Ovary (tissue), 9 donors: ENCODE data around the gene SKAP2. TPM values are rescaled to one million over a fixed set of nuclear protein-coding genes. Genes with fewer than 3 reads are reported as not detected.

ENCODE experiments used
- DNase-seq, 5 donors: peaks; one replicate each; pipeline ENCODE4 v3.0.0-alpha.2; 2019 to 2020
- H3K27ac ChIP-seq, 2 donors: fragments of 200-600 bp; one replicate each; pipeline versions ENCODE4 v1.5.1 to v1.8.0; 2019 to 2022
- H3K27me3 ChIP-seq: fragments of 200-600 bp; one replicate; pipeline ENCODE4 v1.8.0; 2022
- H3K36me3 ChIP-seq: fragments of 200-600 bp; sonication (generic); one replicate; pipeline ENCODE4 v1.5.1; 2019
- H3K4me1 ChIP-seq: one replicate; pipeline ENCODE4 v1.8.1; 2013; ENCODE audit warnings: mild to moderate bottlenecking, moderate library complexity; ENCODE audit not compliant: insufficient read depth
- H3K4me3 ChIP-seq: fragments of 200-600 bp; sonication (generic); one replicate; pipeline ENCODE4 v1.5.1; 2017
- H3K9me3 ChIP-seq, 2 donors: fragments of 200-600 bp in 1 of 2; sonication (generic) in 1 of 2; one replicate each; pipeline versions ENCODE4 v1.5.1 to v1.8.1; 2013 to 2019; ENCODE audit warnings: mild to moderate bottlenecking in 1 of 2, moderate library complexity in 1 of 2
- CTCF ChIP-seq, 3 donors: fragments of 450-650 bp in 2 of 3; fragments of 200-600 bp in 1 of 3; IDR thresholded peaks; one replicate each; pipeline versions ENCODE4 v1.5.1 to v1.8.0; 2016 to 2022; ENCODE audit warnings: antibody characterized with exemption in 3 of 3, mild to moderate bottlenecking in 1 of 3
- EP300 ChIP-seq: sonication (generic); formaldehyde crosslinking; IDR thresholded peaks from one replicate; pipeline ENCODE4 v1.6.1; 2017; ENCODE audit warnings: antibody characterized with exemption
- POLR2A ChIP-seq: fragments of 450-650 bp; IDR thresholded peaks from one replicate; pipeline ENCODE4 v1.6.1; 2017; ENCODE audit warnings: antibody characterized with exemption, mild to moderate bottlenecking, moderate library complexity
- WGBS, 3 donors: extraction: QIAGEN DNeasy Blood & Tissue Kit in 1 of 3; methylation state at CpG; one replicate each; pipeline versions ENCODE4 v1.1.5 to v1.1.7; 2013 to 2017; 5-methylcytosine and 5-hydroxymethylcytosine counted together
- intact Hi-C, 4 donors: fragments of 100-400 bp; cut with DNase I; formaldehyde crosslinking; loops; one replicate each; pipeline versions ENCODE4 v1.11.0 to v1.15.1; 2022 to 2023
- polyA plus RNA-seq, 2 donors: library from polyadenylated mRNA; stranded (reverse); fragments of 200-250 nt in 1 of 2; fragments of 350-450 nt in 1 of 2; fragmentation: Illumina TruSeq in 1 of 2; extraction: RNeasy Lipid Tissue Mini Kit (QIAGEN cat#74804) in 1 of 2; gene quantifications; one replicate each; pipeline ENCODE4 v1.2.3, GENCODE V29; 2013 to 2014
- total RNA-seq, 7 donors: library from RNA; depleted of rRNA in 2 of 7; stranded (reverse); fragments of >200 nt in 2 of 7; fragmentation: NEBNext Ultra II Directional in 3 of 7; extraction: Animal tissue kit (Norgen Biotek cat#: 25700) in 3 of 7; gene quantifications; one replicate each; pipeline versions ENCODE4 v1.1.0 to v1.2.4, GENCODE V29; 2016 to 2023
- donor health status: DM: no; HTN: no; CAD: no; lungs with moderate emphysema.
- donor health status: DM: no; HTN: no; CAD: no.
- donor health status: Bipolar disorder and iron deficiency.
- donor health status: DM: yes; HTN: yes; CAD: no.
- donor health status: DM: no; HTN: no; CAD: no.
- donor health status: DM: yes; HTN: yes; CAD: no.

The SKAP2 gene
- total and polyA plus RNA-seq, 9 donors: 8.6 to 40.8 (median 20.0) TPM

GRCh38 chr7:26656735-26657134 is 207.7 kb downstream of the SKAP2 start:
- DNase-seq: no peak
- no peaks in the 10 kb centered on the region for H3K27me3 ChIP-seq
- intact Hi-C loops: no loop called here
- H3K4me3 ChIP-seq: no peak overlapping the region
- no peak for TF ChIP-seq POLR2A
- no peak for TF ChIP-seq EP300
- TF ChIP-seq CTCF (IDR thresholded peaks at IDR 0.05): no peak
- no peaks in the 10 kb centered on the region for H3K9me3 ChIP-seq
- H3K27ac ChIP-seq: no peak overlapping the region
- 16 to 20% (median 19%) methylated on average over 4 of the region's 4 CpGs for WGBS, 3 donors
- no peaks in the 10 kb centered on the region for H3K36me3 ChIP-seq
- no peaks in the 10 kb centered on the region for H3K4me1 ChIP-seq

- no peaks in the 10 kb centered on the region for H3K36me3 ChIP-seq
- DNase-seq: no peak
- no peak overlapping the region for H3K4me3 ChIP-seq
- H3K4me1 ChIP-seq: no peaks in the 10 kb centered on the region
- H3K9me3 ChIP-seq: no peaks in the 10 kb centered on the region
- no peak overlapping the region for H3K27ac ChIP-seq
- WGBS, 3 donors: 31 to 45% (median 44%) methylated on average over 2 of the region's 2 CpGs
- intact Hi-C loops: no loop called here
- TF ChIP-seq CTCF (IDR thresholded peaks at IDR 0.05) (no peak), POLR2A (no peak), EP300 (no peak)
- no peaks in the 10 kb centered on the region for H3K27me3 ChIP-seq
These were observed 208.6 kb downstream of the SKAP2 start for GRCh38 chr7:26655781-26656180.

GRCh38 chr7:26653430-26654399 is 210.7 kb downstream of the SKAP2 start:
- no peak overlapping the region for H3K27ac ChIP-seq
- no peaks in the 10 kb centered on the region for H3K4me1 ChIP-seq
- WGBS, 3 donors: 22 to 39% (median 25%) methylated on average over 8 of the region's 8 CpGs
- H3K27me3 ChIP-seq: no peaks in the 10 kb centered on the region
- no peak for DNase-seq
- H3K9me3 ChIP-seq: no peaks in the 10 kb centered on the region
- no peak for TF ChIP-seq EP300
- TF ChIP-seq CTCF (IDR thresholded peaks at IDR 0.05): no peak
- TF ChIP-seq POLR2A: no peak
- H3K36me3 ChIP-seq: no peaks in the 10 kb centered on the region
- intact Hi-C loops: no loop called here
- no peak overlapping the region for H3K4me3 ChIP-seq

- Histone ChIP-seq H3K27ac (no peak overlapping the region), H3K4me1 (no peaks in the 10 kb centered on the region), H3K9me3 (no peaks in the 10 kb centered on the region), H3K36me3 (no peaks in the 10 kb centered on the region), H3K4me3 (no peak overlapping the region), H3K27me3 (no peaks in the 10 kb centered on the region)
- intact Hi-C loops: no loop called here
- no peak for DNase-seq
- 82 to 92% (median 84%) methylated on average over 8 of the region's 8 CpGs for WGBS, 3 donors
- no peak for TF ChIP-seq EP300
- TF ChIP-seq CTCF (IDR thresholded peaks at IDR 0.05): no peak
- no peak for TF ChIP-seq POLR2A
These were observed 211.8 kb downstream of the SKAP2 start for GRCh38 chr7:26652401-26653100.
